ENCODE results near the gene ZNF530. TPM values are rescaled to one million over a fixed set of nuclear protein-coding genes. Genes with fewer than 3 reads are reported as not detected.

ZNF530 gene
- total and polyA plus RNA-seq, 5 donors from 2014 or later, result 1.5 to 7.8 (median 7.4) TPM

DNA sequence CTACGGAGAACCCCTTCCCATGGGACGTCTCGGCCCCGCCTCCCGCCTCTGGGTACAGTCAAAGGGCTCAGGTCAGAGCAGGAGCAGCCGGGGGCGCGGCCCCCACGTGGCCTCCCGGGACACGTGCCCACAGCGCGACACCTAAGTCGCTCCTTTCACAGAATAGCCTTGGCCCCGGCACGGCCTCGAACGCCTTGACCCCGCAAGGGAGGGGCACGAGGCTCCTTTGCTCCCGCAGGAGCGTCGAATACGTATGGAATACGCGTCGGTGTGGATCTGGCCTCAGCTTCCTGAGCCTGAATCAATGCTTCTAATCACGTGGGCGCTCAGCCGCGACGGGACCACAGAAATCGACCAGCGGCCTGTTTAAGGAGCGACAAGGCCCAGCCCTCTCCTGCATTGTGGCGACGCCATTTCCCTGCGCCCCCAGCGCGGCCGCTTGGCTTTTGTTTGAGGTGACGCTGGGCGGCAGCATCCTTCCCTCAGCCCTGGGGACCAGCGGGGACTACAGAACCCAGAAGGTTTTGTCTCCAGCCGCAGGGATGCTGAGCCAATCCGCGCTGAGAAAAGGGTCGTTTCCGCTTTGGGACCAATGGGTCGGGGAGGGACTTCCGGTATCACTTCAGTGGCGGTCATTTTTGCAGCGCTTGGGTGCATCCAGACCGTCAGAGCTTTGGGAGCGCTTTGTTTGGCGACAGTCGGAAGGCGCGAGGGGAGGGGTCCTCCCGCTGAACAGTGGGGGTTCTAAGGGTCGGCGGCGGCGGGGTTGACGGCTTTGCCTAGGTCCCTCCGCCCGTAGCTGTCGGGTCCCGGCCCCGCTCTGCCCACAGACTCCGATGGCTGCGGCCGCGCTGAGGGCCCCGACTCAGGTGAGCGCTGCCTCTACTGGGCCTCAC, 15.9 kb upstream of the ZNF530 start, which contains the start of gene ZIK1:
ZIK1 (plus strand) TSS at position 625 of the 896 bp plus-strand sequence; CDS start at position 837, 212 bp downstream.
- Histone ChIP-seq H3K9me3 (ENCODE audit: control insufficient read depth in 2 of 2, low read length in 2 of 2) (peaks cover 30 to 63% of the 10 kb centered on the region in 2 experiments), H3K27ac (ENCODE audit: insufficient read depth, low read length, poor library complexity, severe bottlenecking) (peak within 1 kb of the TSS; percentile 52)

DNA sequence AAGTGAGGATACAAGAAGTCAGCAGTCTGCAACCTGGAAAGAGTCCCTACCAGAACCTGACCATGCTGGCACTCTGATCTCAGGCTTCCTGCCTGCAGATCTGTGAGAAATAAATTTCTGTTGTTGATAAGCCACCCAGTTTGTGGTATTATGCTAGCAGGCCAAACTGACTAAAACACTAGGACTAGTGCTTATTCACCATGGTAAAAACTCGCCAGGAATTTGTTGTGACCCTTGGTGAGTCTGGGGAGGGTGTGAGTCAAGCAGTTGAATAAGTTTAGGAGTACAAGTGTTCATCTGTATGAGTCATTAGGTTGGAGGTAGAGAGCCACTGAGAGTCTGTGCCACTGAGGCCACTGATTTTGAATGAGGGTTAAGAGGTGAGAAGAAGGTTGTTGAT, 12.2 kb upstream of the ZNF530 start:
- Mint-ChIP-seq H3K27ac (no peak overlapping the region), H3K36me3 (peaks cover 61% of the 10 kb centered on the region), H3K9me3 (peaks cover 0 to 88% (median 41%) of the 10 kb centered on the region in 7 donors), H3K4me3 (peak overlapping the region in 1 of 4 donors; percentile 29), H3K4me1 (peaks cover 5 to 25% (median 15%) of the 10 kb centered on the region in 4 donors), H3K27me3 (no peaks in the 10 kb centered on the region)
- no peak overlapping the region for H3K4me3 ChIP-seq (ENCODE audit: low read depth, low read length)
- DNase-seq, result no peak
- peaks cover 40% of the 10 kb centered on the region for H3K36me3 ChIP-seq (ENCODE audit: control insufficient read depth, insufficient read depth, low read length)
- no peaks in the 10 kb centered on the region for H3K27me3 ChIP-seq (ENCODE audit: control insufficient read depth, insufficient read depth, low read length)
- H3K4me1 ChIP-seq (ENCODE audit: control insufficient read depth, insufficient read depth, low read length, poor library complexity, severe bottlenecking), result peaks cover 13% of the 10 kb centered on the region
- ATAC-seq (ENCODE audit: low read depth in 2 of 2), result no peak
- H3K27ac ChIP-seq (ENCODE audit: insufficient read depth, low read length, poor library complexity, severe bottlenecking), result no peak overlapping the region
- H3K9me3 ChIP-seq (ENCODE audit: control insufficient read depth in 2 of 2, low read length in 2 of 2), result peaks cover 66 to 89% of the 10 kb centered on the region in 2 experiments

More for the DNA sequence above, 15.9 kb upstream of the ZNF530 start, which contains the start of gene ZIK1:
- peaks cover 0 to 68% (median 19%) of the 10 kb centered on the region in 7 donors for H3K9me3 Mint-ChIP-seq
- peak within 1 kb of the TSS; percentile 57 for H3K4me3 ChIP-seq (ENCODE audit: low read depth, low read length)
- H3K27me3 ChIP-seq (ENCODE audit: control insufficient read depth, insufficient read depth, low read length), result no peaks in the 10 kb centered on the region
- H3K36me3 Mint-ChIP-seq, result peaks cover 42% of the 10 kb centered on the region
- no peaks in the 10 kb centered on the region for H3K27me3 Mint-ChIP-seq
- peaks cover 10 to 34% (median 18%) of the 10 kb centered on the region in 4 donors for H3K4me1 Mint-ChIP-seq
- DNase-seq, result peak; percentile 81 to 96 (median 88)
- peak within 1 kb of the TSS; percentile 89 to 98 (median 95) for H3K4me3 Mint-ChIP-seq
- peak; percentile 90 for ATAC-seq (ENCODE audit: low read depth in 2 of 2)
- peaks cover 17% of the 10 kb centered on the region for H3K36me3 ChIP-seq (ENCODE audit: control insufficient read depth, insufficient read depth, low read length)
- peaks cover 18% of the 10 kb centered on the region for H3K4me1 ChIP-seq (ENCODE audit: control insufficient read depth, insufficient read depth, low read length, poor library complexity, severe bottlenecking)
- H3K27ac Mint-ChIP-seq, result peak within 1 kb of the TSS; percentile 79 to 94 (median 89)

DNA sequence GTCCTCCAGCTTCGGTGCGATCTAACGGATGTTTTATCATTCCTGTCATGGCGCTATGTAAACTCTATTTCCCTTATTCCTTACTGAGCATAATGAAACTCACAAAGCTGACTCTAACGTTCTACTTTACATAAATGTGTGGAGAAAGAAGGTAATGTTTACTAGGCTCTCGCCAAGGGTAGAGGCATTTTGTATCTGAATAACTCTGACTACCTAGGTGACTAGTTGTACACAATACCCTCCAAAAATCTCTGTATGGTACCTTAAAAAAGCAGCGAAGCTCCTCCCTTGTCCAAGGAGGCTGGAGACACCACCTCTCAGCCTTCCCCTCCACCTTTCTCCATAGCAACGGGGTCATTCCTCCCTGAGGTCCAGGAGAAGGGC, 316 bp upstream of the ZNF530 start:
- H3K9me3 ChIP-seq (ENCODE audit: control insufficient read depth in 2 of 2, low read length in 2 of 2), result peaks cover 26 to 45% of the 10 kb centered on the region in 2 experiments
- peaks cover 13% of the 10 kb centered on the region for H3K4me1 ChIP-seq (ENCODE audit: control insufficient read depth, insufficient read depth, low read length, poor library complexity, severe bottlenecking)
- H3K27me3 Mint-ChIP-seq, result no peaks in the 10 kb centered on the region
- peak overlapping the region; percentile 58 to 90 (median 89) for H3K4me3 Mint-ChIP-seq
- peak overlapping the region; percentile 15 to 84 (median 59) for H3K27ac Mint-ChIP-seq
- H3K4me3 ChIP-seq (ENCODE audit: low read depth, low read length), result peak overlapping the region; percentile 73
- H3K27me3 ChIP-seq (ENCODE audit: control insufficient read depth, insufficient read depth, low read length), result no peaks in the 10 kb centered on the region
- no peak for ATAC-seq (ENCODE audit: low read depth in 2 of 2)
- peaks cover 8 to 31% (median 13%) of the 10 kb centered on the region in 4 donors for H3K4me1 Mint-ChIP-seq
- DNase-seq, result no peak
- peaks cover 20% of the 10 kb centered on the region for H3K36me3 ChIP-seq (ENCODE audit: control insufficient read depth, insufficient read depth, low read length)
- peaks cover 6 to 40% (median 33%) of the 10 kb centered on the region in 7 donors for H3K9me3 Mint-ChIP-seq
- H3K27ac ChIP-seq (ENCODE audit: insufficient read depth, low read length, poor library complexity, severe bottlenecking), result no peak overlapping the region
- H3K36me3 Mint-ChIP-seq, result peaks cover 34% of the 10 kb centered on the region

DNA sequence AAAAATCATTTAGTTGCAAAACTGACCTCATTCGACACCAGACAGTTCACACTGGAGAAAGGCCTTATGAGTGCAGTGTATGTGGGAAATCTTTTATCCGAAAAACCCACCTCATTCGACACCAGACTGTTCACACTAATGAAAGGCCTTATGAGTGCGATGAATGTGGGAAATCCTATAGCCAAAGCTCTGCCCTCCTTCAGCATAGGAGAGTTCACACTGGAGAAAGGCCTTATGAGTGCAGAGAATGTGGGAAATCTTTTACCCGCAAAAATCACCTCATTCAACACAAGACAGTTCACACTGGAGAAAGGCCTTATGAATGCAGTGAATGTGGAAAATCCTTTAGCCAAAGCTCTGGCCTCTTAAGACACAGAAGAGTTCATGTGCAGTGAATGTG, 7.2 kb downstream of the ZNF530 start:
- Histone ChIP-seq H3K9me3 (ENCODE audit: control insufficient read depth in 2 of 2, low read length in 2 of 2) (peaks cover 61 to 95% of the 10 kb centered on the region in 2 experiments), H3K4me3 (ENCODE audit: low read depth, low read length) (no peak overlapping the region), H3K4me1 (ENCODE audit: control insufficient read depth, insufficient read depth, low read length, poor library complexity, severe bottlenecking) (no peaks in the 10 kb centered on the region), H3K36me3 (ENCODE audit: control insufficient read depth, insufficient read depth, low read length) (peaks cover 45% of the 10 kb centered on the region), H3K27me3 (ENCODE audit: control insufficient read depth, insufficient read depth, low read length) (no peaks in the 10 kb centered on the region), H3K27ac (ENCODE audit: insufficient read depth, low read length, poor library complexity, severe bottlenecking) (no peak overlapping the region)
- Mint-ChIP-seq H3K36me3 (peaks cover 53% of the 10 kb centered on the region), H3K27ac (no peak overlapping the region), H3K4me1 (peaks cover 0 to 4% (median 0%) of the 10 kb centered on the region in 4 donors), H3K4me3 (no peak overlapping the region), H3K9me3 (peaks cover 5 to 70% (median 26%) of the 10 kb centered on the region in 7 donors), H3K27me3 (no peaks in the 10 kb centered on the region)
- DNase-seq (no peak), ATAC-seq (ENCODE audit: low read depth in 2 of 2) (no peak)

DNA sequence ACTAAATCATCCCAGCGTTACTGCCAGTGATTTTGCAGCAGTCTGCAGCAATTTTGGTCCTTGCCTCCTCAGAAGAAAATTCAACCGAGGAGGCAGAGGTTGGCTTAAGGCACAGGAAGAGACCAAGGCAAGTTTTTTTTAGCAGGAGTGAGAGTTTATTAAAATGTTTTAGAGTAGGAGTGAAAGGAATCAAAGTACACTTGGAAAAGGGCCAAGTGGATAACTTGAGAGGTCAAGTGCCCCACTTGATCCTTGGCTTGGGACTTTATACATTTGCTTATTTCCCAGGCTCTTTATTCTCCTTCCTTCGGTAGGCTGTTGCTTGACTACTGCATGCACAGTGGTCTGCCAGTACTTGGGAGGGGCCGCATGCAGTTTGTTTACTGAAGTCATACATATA, 11.4 kb downstream of the ZNF530 start:
- Histone ChIP-seq H3K9me3 (ENCODE audit: control insufficient read depth in 2 of 2, low read length in 2 of 2) (peaks cover 45 to 75% of the 10 kb centered on the region in 2 experiments), H3K4me3 (ENCODE audit: low read depth, low read length) (no peak overlapping the region), H3K27ac (ENCODE audit: insufficient read depth, low read length, poor library complexity, severe bottlenecking) (no peak overlapping the region), H3K4me1 (ENCODE audit: control insufficient read depth, insufficient read depth, low read length, poor library complexity, severe bottlenecking) (peaks cover 14% of the 10 kb centered on the region), H3K36me3 (ENCODE audit: control insufficient read depth, insufficient read depth, low read length) (peaks cover 18% of the 10 kb centered on the region), H3K27me3 (ENCODE audit: control insufficient read depth, insufficient read depth, low read length) (no peaks in the 10 kb centered on the region)
- H3K9me3 Mint-ChIP-seq, result peaks cover 0 to 54% (median 19%) of the 10 kb centered on the region in 7 donors
- peak overlapping the region in 2 of 4 donors; percentile 38 to 56 for H3K4me3 Mint-ChIP-seq
- no peaks in the 10 kb centered on the region for H3K27me3 Mint-ChIP-seq
- no peak for ATAC-seq (ENCODE audit: low read depth in 2 of 2)
- DNase-seq, result no peak
- peaks cover 28% of the 10 kb centered on the region for H3K36me3 Mint-ChIP-seq
- H3K4me1 Mint-ChIP-seq, result peaks cover 5 to 24% (median 5%) of the 10 kb centered on the region in 4 donors
- no peak overlapping the region for H3K27ac Mint-ChIP-seq

DNA sequence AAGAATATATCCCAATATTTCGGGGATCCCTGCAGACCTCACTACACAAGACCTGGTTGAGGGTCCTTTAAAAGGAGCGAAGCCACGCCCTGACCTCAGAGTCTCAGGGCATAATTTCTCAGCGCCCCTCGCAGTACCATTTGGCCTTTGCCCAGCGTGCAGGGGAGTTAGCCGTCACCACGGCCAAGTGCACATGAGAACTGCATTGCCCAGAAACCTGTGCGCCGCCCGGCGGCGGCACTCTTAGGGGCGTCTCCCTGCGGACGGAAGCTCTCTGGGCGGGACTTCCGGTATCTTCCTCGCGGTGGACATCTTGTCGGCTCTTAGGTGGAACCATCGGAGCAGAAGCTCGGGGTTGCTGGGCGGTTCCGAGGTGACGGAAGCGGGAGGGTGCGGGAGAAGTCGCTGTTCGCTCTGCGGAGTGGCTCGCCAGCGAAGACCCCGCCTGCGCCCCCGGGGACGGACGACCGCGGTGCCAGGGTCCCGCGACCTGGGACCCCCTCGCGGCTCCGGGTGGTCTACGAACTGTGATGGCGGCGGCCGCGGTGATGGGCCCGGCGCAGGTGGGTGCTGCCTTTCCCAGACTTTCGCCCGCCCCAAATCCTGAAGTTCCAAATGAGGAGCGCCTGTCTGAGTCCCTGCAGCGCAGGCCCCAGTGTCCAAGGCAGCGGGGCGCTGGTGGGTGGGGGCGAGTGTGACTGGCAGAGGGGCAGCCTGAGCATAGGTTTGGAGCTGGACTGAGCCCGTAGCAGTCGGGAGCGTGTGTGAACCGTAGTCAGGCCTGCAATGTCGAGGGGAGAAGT, 14.5 kb downstream of the ZNF530 start, which contains the start of gene ZNF134:
ZNF134 (plus strand) TSS at position 302 of the 803 bp plus-strand sequence. CDS start 5,227 bp downstream, outside the sequence.
- H3K9me3 ChIP-seq (ENCODE audit: control insufficient read depth in 2 of 2, low read length in 2 of 2), result peaks cover 52 to 76% of the 10 kb centered on the region in 2 experiments

DNA sequence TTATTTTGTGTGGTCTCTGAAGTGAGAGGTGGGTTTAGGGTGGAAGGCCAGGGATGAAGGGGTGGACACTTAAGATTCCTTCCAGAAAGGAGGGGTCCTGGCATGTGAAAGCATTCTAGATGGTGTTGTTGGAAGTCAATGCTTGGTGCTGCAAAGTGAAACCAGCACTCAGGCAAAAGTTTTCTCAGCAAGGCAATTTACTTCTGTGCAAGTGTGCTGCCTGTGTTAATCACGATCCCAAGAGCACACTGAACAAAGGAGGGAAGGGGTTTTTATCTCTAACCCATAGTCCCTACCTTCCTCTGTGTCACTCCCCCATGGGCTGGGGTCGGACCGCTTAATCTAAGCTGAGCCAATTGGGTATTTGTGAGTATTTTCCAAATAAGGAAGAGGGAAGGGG, 15.7 kb downstream of the ZNF530 start:
- Mint-ChIP-seq H3K4me3 (peak overlapping the region; percentile 77 to 95 (median 91)), H3K36me3 (peaks cover 57% of the 10 kb centered on the region), H3K9me3 (peaks cover 0 to 69% (median 49%) of the 10 kb centered on the region in 7 donors), H3K4me1 (peaks cover 5 to 39% (median 6%) of the 10 kb centered on the region in 4 donors), H3K27me3 (no peaks in the 10 kb centered on the region), H3K27ac (peak overlapping the region; percentile 83 to 89 (median 88))
- DNase-seq, result no peak
- Histone ChIP-seq H3K4me1 (ENCODE audit: control insufficient read depth, insufficient read depth, low read length, poor library complexity, severe bottlenecking) (peaks cover 14% of the 10 kb centered on the region), H3K36me3 (ENCODE audit: control insufficient read depth, insufficient read depth, low read length) (peaks cover 50% of the 10 kb centered on the region), H3K4me3 (ENCODE audit: low read depth, low read length) (peak overlapping the region; percentile 82), H3K27me3 (ENCODE audit: control insufficient read depth, insufficient read depth, low read length) (no peaks in the 10 kb centered on the region), H3K27ac (ENCODE audit: insufficient read depth, low read length, poor library complexity, severe bottlenecking) (no peak overlapping the region), H3K9me3 (ENCODE audit: control insufficient read depth in 2 of 2, low read length in 2 of 2) (peaks cover 64 to 76% of the 10 kb centered on the region in 2 experiments)
- no peak for ATAC-seq (ENCODE audit: low read depth in 2 of 2)

More for the DNA sequence above, 14.5 kb downstream of the ZNF530 start, which contains the start of gene ZNF134:
- Mint-ChIP-seq H3K27me3 (no peaks in the 10 kb centered on the region), H3K36me3 (peaks cover 45% of the 10 kb centered on the region), H3K4me1 (peaks cover 5 to 39% (median 6%) of the 10 kb centered on the region in 4 donors), H3K27ac (peak within 1 kb of the TSS; percentile 83 to 89 (median 88)), H3K4me3 (peak within 1 kb of the TSS; percentile 77 to 95 (median 91)), H3K9me3 (peaks cover 0 to 61% (median 43%) of the 10 kb centered on the region in 7 donors)
- Histone ChIP-seq H3K27ac (ENCODE audit: insufficient read depth, low read length, poor library complexity, severe bottlenecking) (peak within 1 kb of the TSS; percentile 54), H3K4me3 (ENCODE audit: low read depth, low read length) (peak within 1 kb of the TSS; percentile 82), H3K36me3 (ENCODE audit: control insufficient read depth, insufficient read depth, low read length) (peaks cover 38% of the 10 kb centered on the region), H3K27me3 (ENCODE audit: control insufficient read depth, insufficient read depth, low read length) (no peaks in the 10 kb centered on the region), H3K4me1 (ENCODE audit: control insufficient read depth, insufficient read depth, low read length, poor library complexity, severe bottlenecking) (peaks cover 14% of the 10 kb centered on the region)
- DNase-seq, result peak; percentile 79 to 97 (median 86)
- peak; percentile 98 to 99 for ATAC-seq (ENCODE audit: low read depth in 2 of 2)

Measured in CD4-positive, CD25-positive, alpha-beta regulatory T cell (primary cell).